ENCODE data around the gene TRPV3. TPM values are rescaled to one million over a fixed set of nuclear protein-coding genes. Genes with fewer than 3 reads are reported as not detected.
"Not testable (repeated sequence)": the region's sequence is repeated elsewhere in the genome, so short reads cannot be mapped to it uniquely, and the experiment has no call there.

Gene TRPV3
- total RNA-seq, 2 donors from 2014 or later: 6.5 to 9.7 TPM

- no peak for ATAC-seq
- H3K36me3 Mint-ChIP-seq: no peaks in the 10 kb centered on the region
- H3K4me1 Mint-ChIP-seq (ENCODE audit: low read depth in 2 of 2): peaks cover 5 to 12% of the 10 kb centered on the region in 2 donors
Observed at GRCh38 chr17:3532859-3533142, 24.8 kb downstream of the TRPV3 start.

GRCh38 chr17:3532106-3532858, 25.3 kb downstream of the TRPV3 start:
- H3K27ac Mint-ChIP-seq: no peak overlapping the region

More at GRCh38 chr17:3532859-3533142, 24.8 kb downstream of the TRPV3 start:
- Mint-ChIP-seq H3K9me3 (no peaks in the 10 kb centered on the region), H3K4me3 (no peak overlapping the region), H3K27ac (no peak overlapping the region), H3K27me3 (no peaks in the 10 kb centered on the region)
- no peak for DNase-seq (ENCODE audit: low spot score)

GRCh38 chr17:3531266-3532101, 26.1 kb downstream of the TRPV3 start:
- no peak overlapping the region for H3K27ac Mint-ChIP-seq
- peaks cover 5 to 12% of the 10 kb centered on the region in 2 donors for H3K4me1 Mint-ChIP-seq (ENCODE audit: low read depth in 2 of 2)
- ATAC-seq (no peak), DNase-seq (ENCODE audit: low spot score) (no peak)
- H3K27me3 Mint-ChIP-seq: no peaks in the 10 kb centered on the region
- H3K36me3 Mint-ChIP-seq: peaks cover 5% of the 10 kb centered on the region
- no peak overlapping the region for H3K4me3 Mint-ChIP-seq
- H3K9me3 Mint-ChIP-seq: no peaks in the 10 kb centered on the region

More at GRCh38 chr17:3532106-3532858, 25.3 kb downstream of the TRPV3 start:
- H3K9me3 Mint-ChIP-seq: no peaks in the 10 kb centered on the region
- ATAC-seq: no peak
- no peak overlapping the region for H3K4me3 Mint-ChIP-seq
- no peak for DNase-seq (ENCODE audit: low spot score)
- no peaks in the 10 kb centered on the region for H3K27me3 Mint-ChIP-seq
- peaks cover 2% of the 10 kb centered on the region for H3K36me3 Mint-ChIP-seq
- peaks cover 5 to 12% of the 10 kb centered on the region in 2 donors for H3K4me1 Mint-ChIP-seq (ENCODE audit: low read depth in 2 of 2)

- Mint-ChIP-seq H3K4me3 (no peak overlapping the region), H3K4me1 (ENCODE audit: low read depth in 2 of 2) (peaks cover 0 to 8% of the 10 kb centered on the region in 2 donors), H3K9me3 (no peaks in the 10 kb centered on the region), H3K27me3 (no peaks in the 10 kb centered on the region), H3K27ac (no peak overlapping the region), H3K36me3 (peaks cover 9% of the 10 kb centered on the region)
- DNase-seq (ENCODE audit: low spot score) (no peak), ATAC-seq (no peak)
Observed at GRCh38 chr17:3529817-3530741, 27.5 kb downstream of the TRPV3 start.

- Mint-ChIP-seq H3K27ac (no peak overlapping the region), H3K9me3 (no peaks in the 10 kb centered on the region), H3K4me1 (ENCODE audit: low read depth in 2 of 2) (peaks cover 0 to 2% of the 10 kb centered on the region in 2 donors), H3K27me3 (no peaks in the 10 kb centered on the region), H3K4me3 (no peak overlapping the region), H3K36me3 (peaks cover 9% of the 10 kb centered on the region)
- DNase-seq (ENCODE audit: low spot score) (no peak), ATAC-seq (no peak)
Observed at GRCh38 chr17:3528880-3529511, 28.6 kb downstream of the TRPV3 start.

GRCh38 chr17:3528403-3528851, 29.2 kb downstream of the TRPV3 start:
- Mint-ChIP-seq H3K27me3 (no peaks in the 10 kb centered on the region), H3K4me3 (no peak overlapping the region)

GRCh38 chr17:3527896-3528295, 29.7 kb downstream of the TRPV3 start:
- DNase-seq (ENCODE audit: low spot score) (no peak), ATAC-seq (no peak)
- Mint-ChIP-seq H3K4me3 (no peak overlapping the region), H3K27me3 (no peaks in the 10 kb centered on the region), H3K27ac (no peak overlapping the region), H3K36me3 (peaks cover 9% of the 10 kb centered on the region), H3K9me3 (no peaks in the 10 kb centered on the region), H3K4me1 (ENCODE audit: low read depth in 2 of 2) (peaks cover 0 to 2% of the 10 kb centered on the region in 2 donors)

More at GRCh38 chr17:3528403-3528851, 29.2 kb downstream of the TRPV3 start:
- H3K4me1 Mint-ChIP-seq (ENCODE audit: low read depth in 2 of 2): peaks cover 0 to 2% of the 10 kb centered on the region in 2 donors
- no peak for DNase-seq (ENCODE audit: low spot score)
- H3K27ac Mint-ChIP-seq: no peak overlapping the region
- no peak for ATAC-seq
- H3K36me3 Mint-ChIP-seq: peaks cover 9% of the 10 kb centered on the region
- H3K9me3 Mint-ChIP-seq: no peaks in the 10 kb centered on the region

- Mint-ChIP-seq H3K4me1 (ENCODE audit: low read depth in 2 of 2) (peaks cover 0 to under 1% of the 10 kb centered on the region in 2 donors), H3K9me3 (no peaks in the 10 kb centered on the region), H3K27ac (no peak overlapping the region), H3K27me3 (no peaks in the 10 kb centered on the region), H3K36me3 (peaks cover 9% of the 10 kb centered on the region), H3K4me3 (no peak overlapping the region)
- ATAC-seq (no peak), DNase-seq (ENCODE audit: low spot score) (no peak)
Observed at GRCh38 chr17:3527468-3527867, 30.1 kb downstream of the TRPV3 start.

GRCh38 chr17:3526971-3527370, 30.6 kb downstream of the TRPV3 start:
- ATAC-seq (no peak), DNase-seq (ENCODE audit: low spot score) (no peak)
- Mint-ChIP-seq H3K27ac (no peak overlapping the region), H3K36me3 (peaks cover 9% of the 10 kb centered on the region), H3K4me3 (no peak overlapping the region), H3K27me3 (no peaks in the 10 kb centered on the region), H3K4me1 (ENCODE audit: low read depth in 2 of 2) (no peaks in the 10 kb centered on the region), H3K9me3 (no peaks in the 10 kb centered on the region)

- no peak overlapping the region for H3K27ac Mint-ChIP-seq
- no peaks in the 10 kb centered on the region for H3K9me3 Mint-ChIP-seq
Observed at GRCh38 chr17:3526491-3526890, 31.1 kb downstream of the TRPV3 start.

GRCh38 chr17:3524024-3524423, 33.6 kb downstream of the TRPV3 start:
- H3K27me3 Mint-ChIP-seq: no peaks in the 10 kb centered on the region
- no peak overlapping the region for H3K27ac Mint-ChIP-seq
- peaks cover 9% of the 10 kb centered on the region for H3K36me3 Mint-ChIP-seq
- no peak overlapping the region for H3K4me3 Mint-ChIP-seq
- no peak for ATAC-seq
- no peak for DNase-seq (ENCODE audit: low spot score)
- no peaks in the 10 kb centered on the region for H3K9me3 Mint-ChIP-seq
- H3K4me1 Mint-ChIP-seq (ENCODE audit: low read depth in 2 of 2): no peaks in the 10 kb centered on the region

More at GRCh38 chr17:3526491-3526890, 31.1 kb downstream of the TRPV3 start:
- Mint-ChIP-seq H3K4me1 (ENCODE audit: low read depth in 2 of 2) (no peaks in the 10 kb centered on the region), H3K36me3 (peaks cover 9% of the 10 kb centered on the region), H3K27me3 (no peaks in the 10 kb centered on the region), H3K4me3 (no peak overlapping the region)
- no peak for DNase-seq (ENCODE audit: low spot score)
- ATAC-seq: no peak

- not testable (repeated sequence) for H3K9me3 Mint-ChIP-seq; H3K36me3 Mint-ChIP-seq; H3K27ac Mint-ChIP-seq; H3K27me3 Mint-ChIP-seq; H3K4me3 Mint-ChIP-seq; DNase-seq (ENCODE audit: low spot score); ATAC-seq
- peaks cover 12 to 17% of the 10 kb centered on the region in 2 donors for H3K4me1 Mint-ChIP-seq (ENCODE audit: low read depth in 2 of 2)
Observed at GRCh38 chr17:3519472-3519871, 38.1 kb downstream of the TRPV3 start.

GRCh38 chr17:3514873-3515272, 42.7 kb downstream of the TRPV3 start:
- Mint-ChIP-seq H3K4me1 (ENCODE audit: low read depth in 2 of 2) (peaks cover 12 to 19% of the 10 kb centered on the region in 2 donors), H3K4me3 (peak overlapping the region; percentile 69), H3K27ac (peak overlapping the region; percentile 10 to 79), H3K27me3 (no peaks in the 10 kb centered on the region), H3K36me3 (peaks cover 7% of the 10 kb centered on the region), H3K9me3 (no peaks in the 10 kb centered on the region)
- ATAC-seq (peak; percentile 90 to 94), DNase-seq (ENCODE audit: low spot score) (peak; percentile 81)
